Memory B cell (primary cell): ENCODE data around the gene CD300E.
A peak's percentile ranks its signal among the peaks of the same experiment; 100 is the strongest.
"Not testable (repeated sequence)": the region's sequence is repeated elsewhere in the genome, so short reads cannot be mapped to it uniquely, and the experiment has no call there.

Experiments
- ATAC-seq: fragments of 150-1000 bp; cut with Tn5 transposase; 2 replicates; pipeline ENCODE4 v1.10.0; 2021; ENCODE audit warnings: low read depth, mild to moderate bottlenecking, moderate library complexity
- DNase-seq, 2 donors: peaks; one replicate each; pipeline ENCODE4 v3.0.0; 2022; ENCODE audit warnings: low spot score in 2 of 2
- H3K27ac Mint-ChIP-seq: one replicate; pipeline ENCODE4 v1.8.0; 2022; ENCODE audit warnings: mild to moderate bottlenecking, moderate library complexity, mixed read lengths
- H3K27me3 Mint-ChIP-seq: one replicate; pipeline ENCODE4 v1.8.0; 2022; ENCODE audit warnings: mixed read lengths
- H3K36me3 Mint-ChIP-seq: one replicate; pipeline ENCODE4 v1.8.0; 2022; ENCODE audit warnings: mild to moderate bottlenecking, mixed read lengths
- H3K4me1 Mint-ChIP-seq: one replicate; pipeline ENCODE4 v1.8.0; 2022; ENCODE audit warnings: mixed read lengths
- H3K4me3 Mint-ChIP-seq: one replicate; pipeline ENCODE4 v1.8.0; 2022; ENCODE audit warnings: mild to moderate bottlenecking, moderate library complexity, mixed read lengths
- H3K9me3 Mint-ChIP-seq: one replicate; pipeline ENCODE4 v1.8.0; 2022; ENCODE audit warnings: mixed read lengths

CD300E gene

GRCh38 chr17:74642995-74643394, 19.5 kb upstream of the CD300E start:
- Mint-ChIP-seq H3K4me1 (peaks cover 60% of the 10 kb centered on the region), H3K27ac (no peak overlapping the region), H3K27me3 (peaks cover 4% of the 10 kb centered on the region), H3K4me3 (no peak overlapping the region), H3K9me3 (no peaks in the 10 kb centered on the region), H3K36me3 (no peaks in the 10 kb centered on the region)
- ATAC-seq (no peak), DNase-seq (no peak)

GRCh38 chr17:74642556-74642955, 19.0 kb upstream of the CD300E start:
- DNase-seq (no peak), ATAC-seq (no peak)
- Mint-ChIP-seq H3K9me3 (no peaks in the 10 kb centered on the region), H3K27ac (no peak overlapping the region), H3K4me1 (peaks cover 62% of the 10 kb centered on the region), H3K27me3 (peaks cover 4% of the 10 kb centered on the region), H3K4me3 (no peak overlapping the region), H3K36me3 (no peaks in the 10 kb centered on the region)

GRCh38 chr17:74641958-74642298, 18.4 kb upstream of the CD300E start:
- peak overlapping the region; percentile 67 for H3K4me3 Mint-ChIP-seq
- no peak for DNase-seq
- H3K36me3 Mint-ChIP-seq, result no peaks in the 10 kb centered on the region
- H3K27ac Mint-ChIP-seq, result peak overlapping the region; percentile 86
- peaks cover 4% of the 10 kb centered on the region for H3K27me3 Mint-ChIP-seq
- H3K4me1 Mint-ChIP-seq, result peaks cover 65% of the 10 kb centered on the region
- no peak for ATAC-seq
- H3K9me3 Mint-ChIP-seq, result no peaks in the 10 kb centered on the region

GRCh38 chr17:74641224-74641957, 17.9 kb upstream of the CD300E start:
- Mint-ChIP-seq H3K27ac (peak overlapping the region; percentile 86), H3K27me3 (peaks cover 4% of the 10 kb centered on the region)

GRCh38 chr17:74639704-74640151, 16.2 kb upstream of the CD300E start:
- Mint-ChIP-seq H3K9me3 (no peaks in the 10 kb centered on the region), H3K27me3 (peaks cover 4% of the 10 kb centered on the region), H3K4me1 (peaks cover 53% of the 10 kb centered on the region), H3K27ac (no peak overlapping the region), H3K36me3 (no peaks in the 10 kb centered on the region), H3K4me3 (peak overlapping the region; percentile 57)
- peak; percentile 76 for ATAC-seq
- DNase-seq, result no peak

More at GRCh38 chr17:74641224-74641957, 17.9 kb upstream of the CD300E start:
- no peak for DNase-seq
- no peaks in the 10 kb centered on the region for H3K9me3 Mint-ChIP-seq
- H3K36me3 Mint-ChIP-seq, result no peaks in the 10 kb centered on the region
- ATAC-seq, result peak; percentile 50
- H3K4me1 Mint-ChIP-seq, result peaks cover 65% of the 10 kb centered on the region
- H3K4me3 Mint-ChIP-seq, result peak overlapping the region; percentile 67

- Mint-ChIP-seq H3K27me3 (peaks cover 3% of the 10 kb centered on the region), H3K36me3 (no peaks in the 10 kb centered on the region), H3K9me3 (no peaks in the 10 kb centered on the region), H3K4me3 (no peak overlapping the region), H3K4me1 (peaks cover 41% of the 10 kb centered on the region), H3K27ac (peak overlapping the region; percentile 17)
- ATAC-seq (no peak), DNase-seq (no peak)
These were observed 14.4 kb upstream of the CD300E start for GRCh38 chr17:74637926-74638325.

- Mint-ChIP-seq H3K27me3 (peaks cover 3% of the 10 kb centered on the region), H3K4me3 (no peak overlapping the region), H3K27ac (no peak overlapping the region), H3K9me3 (no peaks in the 10 kb centered on the region), H3K4me1 (peaks cover 40% of the 10 kb centered on the region), H3K36me3 (no peaks in the 10 kb centered on the region)
- no peak for DNase-seq
- no peak for ATAC-seq
These were observed 13.7 kb upstream of the CD300E start for GRCh38 chr17:74637265-74637664.

GRCh38 chr17:74636541-74637085, 13.1 kb upstream of the CD300E start:
- not testable (repeated sequence) for H3K4me3 Mint-ChIP-seq, H3K27ac Mint-ChIP-seq, ATAC-seq, H3K36me3 Mint-ChIP-seq, H3K9me3 Mint-ChIP-seq, H3K27me3 Mint-ChIP-seq, DNase-seq
- peaks cover 39% of the 10 kb centered on the region for H3K4me1 Mint-ChIP-seq

GRCh38 chr17:74635418-74635817, 11.9 kb upstream of the CD300E start:
- ATAC-seq (no peak), DNase-seq (no peak)
- Mint-ChIP-seq H3K4me3 (no peak overlapping the region), H3K9me3 (no peaks in the 10 kb centered on the region), H3K36me3 (no peaks in the 10 kb centered on the region), H3K4me1 (peaks cover 29% of the 10 kb centered on the region), H3K27me3 (peaks cover 2% of the 10 kb centered on the region), H3K27ac (no peak overlapping the region)

- Mint-ChIP-seq H3K4me1 (peaks cover 23% of the 10 kb centered on the region), H3K27ac (no peak overlapping the region), H3K36me3 (peaks cover 3% of the 10 kb centered on the region), H3K4me3 (no peak overlapping the region), H3K9me3 (peaks cover 2% of the 10 kb centered on the region), H3K27me3 (peaks cover 2% of the 10 kb centered on the region)
- ATAC-seq, result no peak
- DNase-seq, result no peak
These were observed 9.8 kb upstream of the CD300E start for GRCh38 chr17:74633326-74633725.

GRCh38 chr17:74632617-74633016, 9.1 kb upstream of the CD300E start:
- H3K4me1 Mint-ChIP-seq, result peaks cover 18% of the 10 kb centered on the region
- peaks cover 2% of the 10 kb centered on the region for H3K27me3 Mint-ChIP-seq
- DNase-seq (no peak), ATAC-seq (no peak)
- peaks cover 3% of the 10 kb centered on the region for H3K36me3 Mint-ChIP-seq
- peak overlapping the region; percentile 38 for H3K4me3 Mint-ChIP-seq
- peaks cover 2% of the 10 kb centered on the region for H3K9me3 Mint-ChIP-seq
- no peak overlapping the region for H3K27ac Mint-ChIP-seq

GRCh38 chr17:74631468-74632450, 8.2 kb upstream of the CD300E start:
- H3K27ac Mint-ChIP-seq, result no peak overlapping the region
- peaks cover 3% of the 10 kb centered on the region for H3K36me3 Mint-ChIP-seq
- peak in 1 of 2 donors; percentile 30 for DNase-seq
- peaks cover 2% of the 10 kb centered on the region for H3K9me3 Mint-ChIP-seq
- H3K4me1 Mint-ChIP-seq, result peaks cover 15% of the 10 kb centered on the region
- peaks cover 2% of the 10 kb centered on the region for H3K27me3 Mint-ChIP-seq
- ATAC-seq, result peak; percentile 97
- H3K4me3 Mint-ChIP-seq, result peak overlapping the region; percentile 38

GRCh38 chr17:74630251-74630650, 6.7 kb upstream of the CD300E start:
- not testable (repeated sequence) for H3K9me3 Mint-ChIP-seq, H3K36me3 Mint-ChIP-seq, H3K4me3 Mint-ChIP-seq, ATAC-seq, DNase-seq, H3K27ac Mint-ChIP-seq, H3K27me3 Mint-ChIP-seq
- peaks cover 15% of the 10 kb centered on the region for H3K4me1 Mint-ChIP-seq

- Mint-ChIP-seq H3K4me3 (no peak overlapping the region), H3K27ac (no peak overlapping the region), H3K4me1 (peaks cover 11% of the 10 kb centered on the region), H3K36me3 (peaks cover 3% of the 10 kb centered on the region), H3K27me3 (peaks cover 14% of the 10 kb centered on the region), H3K9me3 (peaks cover 3% of the 10 kb centered on the region)
- ATAC-seq, result no peak
- DNase-seq, result no peak
These were observed 2.1 kb upstream of the CD300E start for GRCh38 chr17:74625661-74626060.
